KBM-7 (cell line): ENCODE measurements around the gene JARID2.
"Not testable (repeated sequence)": the region's sequence is repeated elsewhere in the genome, so short reads cannot be mapped to it uniquely, and the experiment has no call there.

Experiments
- DNase-seq: peaks from one replicate; pipeline ENCODE4 v3.0.0-alpha.2; 2015
- in situ Hi-C: fragments of 300-500 bp; cut with MboI; formaldehyde crosslinking; loops from 2 replicates; pipeline ENCODE4 v1.14.3; 2020; ENCODE audit warnings: low sequenced_read_pairs, low pct_unique_long_range_greater_than_20kb, mixed read lengths

JARID2 gene

GRCh38 chr6:15527838-15528617 lies 282.2 kb downstream of the JARID2 start:
- in situ Hi-C loops, result no loop called here
- no peak for DNase-seq

GRCh38 chr6:15528870-15529269 lies 283.0 kb downstream of the JARID2 start:
- no peak for DNase-seq
- in situ Hi-C loops, result no loop called here

- in situ Hi-C loops, result no loop called here
- no peak for DNase-seq
Measured at GRCh38 chr6:15530411-15530810, 284.5 kb downstream of the JARID2 start.

GRCh38 chr6:15531973-15532372 lies 286.1 kb downstream of the JARID2 start:
- in situ Hi-C loops, result no loop called here
- DNase-seq, result no peak

GRCh38 chr6:15533379-15534026 lies 287.6 kb downstream of the JARID2 start:
- in situ Hi-C loops, result no loop called here
- DNase-seq, result no peak

- DNase-seq, result peak; percentile 67
- in situ Hi-C loops, result no loop called here
Measured at GRCh38 chr6:15534974-15535373, 289.1 kb downstream of the JARID2 start.

- in situ Hi-C loops, result no loop called here
- DNase-seq, result no peak
Measured at GRCh38 chr6:15535495-15536197, 289.8 kb downstream of the JARID2 start.

- in situ Hi-C loops, result no loop called here
- DNase-seq, result no peak
Measured at GRCh38 chr6:15536198-15536955, 290.5 kb downstream of the JARID2 start.

- in situ Hi-C loops, result no loop called here
- no peak for DNase-seq
Measured at GRCh38 chr6:15538106-15538505, 292.2 kb downstream of the JARID2 start.

- in situ Hi-C loops, result no loop called here
- no peak for DNase-seq
Measured at GRCh38 chr6:15538766-15539495, 293.1 kb downstream of the JARID2 start.

- in situ Hi-C loops, result no loop called here
- no peak for DNase-seq
Measured at GRCh38 chr6:15539722-15540270, 293.9 kb downstream of the JARID2 start.

- in situ Hi-C loops, result not testable (repeated sequence)
- DNase-seq, result peak; percentile 60
Measured at GRCh38 chr6:15543332-15543917, 297.6 kb downstream of the JARID2 start.

GRCh38 chr6:15544321-15544900 lies 298.5 kb downstream of the JARID2 start:
- DNase-seq, result no peak
- in situ Hi-C loops, result no loop called here

GRCh38 chr6:15546591-15546990 lies 300.7 kb downstream of the JARID2 start:
- in situ Hi-C loops, result no loop called here
- no peak for DNase-seq

GRCh38 chr6:15547400-15547799 lies 301.5 kb downstream of the JARID2 start:
- in situ Hi-C loops, result no loop called here
- no peak for DNase-seq

- DNase-seq, result no peak
- in situ Hi-C loops, result no loop called here
Measured at GRCh38 chr6:15549371-15549770, 303.5 kb downstream of the JARID2 start.

GRCh38 chr6:15550546-15551123 lies 304.8 kb downstream of the JARID2 start:
- DNase-seq, result no peak
- in situ Hi-C loops, result no loop called here

GRCh38 chr6:15551262-15551661 lies 305.4 kb downstream of the JARID2 start:
- in situ Hi-C loops, result no loop called here
- no peak for DNase-seq
